ENCODE data around the gene TBX21.

The TBX21 gene

DNA sequence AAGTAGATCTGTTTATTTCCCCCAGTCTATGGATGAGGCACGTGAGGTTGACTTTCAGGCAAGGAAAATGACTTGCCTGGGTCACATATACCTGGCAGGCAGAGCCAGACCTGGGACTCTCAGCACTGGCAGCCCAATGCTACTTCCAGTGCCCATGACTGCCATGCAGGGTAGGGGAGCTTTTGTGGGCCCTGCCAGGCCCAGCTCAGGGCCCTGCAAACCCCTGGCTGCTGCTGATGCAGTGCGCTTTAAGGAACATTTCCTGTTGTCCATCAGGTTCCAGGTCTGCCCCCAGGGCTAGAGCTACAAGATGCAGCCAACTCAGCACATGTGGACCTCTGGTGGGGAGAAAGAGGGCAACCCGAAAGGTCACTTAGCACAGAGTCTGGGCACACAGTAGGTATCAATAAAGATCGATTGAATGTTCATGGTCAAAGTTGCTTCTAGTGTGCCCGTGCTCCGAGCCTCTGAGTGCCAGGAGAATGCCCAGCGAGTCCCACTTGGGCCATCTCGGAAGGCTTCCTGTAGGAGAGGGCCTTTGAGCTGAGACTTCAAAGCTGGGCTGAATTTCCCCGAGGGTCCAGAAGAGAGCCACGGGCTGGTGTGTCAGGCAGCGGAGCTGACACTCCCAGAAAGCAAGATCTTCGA lies 513 bp upstream of the TBX21 start:
- DNase-seq: no peak
- H3K4me3 ChIP-seq (ENCODE audit: low read depth in 1 of 2, low read length in 2 of 2): no peak overlapping the region
- H3K4me1 ChIP-seq (ENCODE audit: insufficient read depth, low read length): peaks cover 7% of the 10 kb centered on the region

DNA sequence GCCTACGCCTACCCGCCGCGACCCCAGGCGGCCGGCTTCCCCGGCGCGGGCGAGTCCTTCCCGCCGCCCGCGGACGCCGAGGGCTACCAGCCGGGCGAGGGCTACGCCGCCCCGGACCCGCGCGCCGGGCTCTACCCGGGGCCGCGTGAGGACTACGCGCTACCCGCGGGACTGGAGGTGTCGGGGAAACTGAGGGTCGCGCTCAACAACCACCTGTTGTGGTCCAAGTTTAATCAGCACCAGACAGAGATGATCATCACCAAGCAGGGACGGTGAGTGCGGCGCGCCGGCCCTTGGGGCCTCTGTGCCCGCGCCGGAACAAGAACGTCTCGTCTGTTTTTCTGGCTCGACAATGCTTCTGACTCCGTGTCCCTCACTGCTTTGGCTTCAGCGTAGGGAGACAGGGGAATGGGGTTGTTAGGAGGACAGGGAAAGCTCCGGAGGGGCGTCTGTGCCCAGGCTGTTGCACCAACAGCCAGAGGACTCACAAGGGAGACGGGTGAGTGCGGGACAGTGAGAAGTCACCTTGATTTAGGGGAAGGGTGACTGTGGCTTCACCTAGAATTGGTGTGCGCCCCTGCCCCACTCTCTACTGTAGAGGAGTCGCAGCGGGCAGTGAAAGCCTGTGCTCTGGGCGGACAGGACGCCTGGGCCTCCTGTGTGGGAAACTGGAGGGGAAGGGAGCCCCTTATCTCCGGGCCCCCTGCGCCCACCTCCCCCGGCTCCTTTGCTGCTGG lies 806 bp downstream of the TBX21 start:
- no peaks in the 10 kb centered on the region for H3K9me3 ChIP-seq (ENCODE audit: insufficient read depth, low read length, severe bottlenecking)
- H2AFZ ChIP-seq (ENCODE audit: low read depth, low read length): no peak overlapping the region
- no peak overlapping the region for H3K9ac ChIP-seq (ENCODE audit: low read depth, low read length)
- DNase-seq (no peak), ATAC-seq (ENCODE audit: insufficient read depth, low read depth) (no peak; the same call in 2 of the 3 replicates)
- no peak overlapping the region for H3K4me3 ChIP-seq (ENCODE audit: low read depth in 1 of 2, low read length in 2 of 2)
- peaks cover 35% of the 10 kb centered on the region for H3K27me3 ChIP-seq (ENCODE audit: insufficient read depth, low read length, poor library complexity)
- no peak overlapping the region for H3K27ac ChIP-seq (ENCODE audit: low read length)
- no peaks in the 10 kb centered on the region for H3K36me3 ChIP-seq (ENCODE audit: insufficient read depth, low read length)
- TF ChIP-seq, protein P1, sequence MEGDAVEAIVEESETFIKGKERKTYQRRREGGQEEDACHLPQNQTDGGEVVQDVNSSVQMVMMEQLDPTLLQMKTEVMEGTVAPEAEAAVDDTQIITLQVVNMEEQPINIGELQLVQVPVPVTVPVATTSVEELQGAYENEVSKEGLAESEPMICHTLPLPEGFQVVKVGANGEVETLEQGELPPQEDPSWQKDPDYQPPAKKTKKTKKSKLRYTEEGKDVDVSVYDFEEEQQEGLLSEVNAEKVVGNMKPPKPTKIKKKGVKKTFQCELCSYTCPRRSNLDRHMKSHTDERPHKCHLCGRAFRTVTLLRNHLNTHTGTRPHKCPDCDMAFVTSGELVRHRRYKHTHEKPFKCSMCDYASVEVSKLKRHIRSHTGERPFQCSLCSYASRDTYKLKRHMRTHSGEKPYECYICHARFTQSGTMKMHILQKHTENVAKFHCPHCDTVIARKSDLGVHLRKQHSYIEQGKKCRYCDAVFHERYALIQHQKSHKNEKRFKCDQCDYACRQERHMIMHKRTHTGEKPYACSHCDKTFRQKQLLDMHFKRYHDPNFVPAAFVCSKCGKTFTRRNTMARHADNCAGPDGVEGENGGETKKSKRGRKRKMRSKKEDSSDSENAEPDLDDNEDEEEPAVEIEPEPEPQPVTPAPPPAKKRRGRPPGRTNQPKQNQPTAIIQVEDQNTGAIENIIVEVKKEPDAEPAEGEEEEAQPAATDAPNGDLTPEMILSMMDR (IDR thresholded peaks at IDR 0.05; ENCODE audit: borderline replicate concordance, extremely low read depth, low read length, poor library complexity, severe bottlenecking): no peak
- TF ChIP-seq EZH2 (IDR thresholded peaks at IDR 0.05; ENCODE audit: borderline replicate concordance, low read depth, low read length, severe bottlenecking): no peak
- peaks cover 9% of the 10 kb centered on the region for H4K20me1 ChIP-seq (ENCODE audit: insufficient read depth, low read length)
- H3K4me2 ChIP-seq (ENCODE audit: insufficient read depth, low read length): peak overlapping the region; percentile 48; the same call in 1 of the 2 replicates
- no peaks in the 10 kb centered on the region for H3K79me2 ChIP-seq (ENCODE audit: insufficient read depth, low read length)
- H3K4me1 ChIP-seq (ENCODE audit: insufficient read depth, low read length): peaks cover 7% of the 10 kb centered on the region

More for the DNA sequence above, 513 bp upstream of the TBX21 start:
- H3K27ac ChIP-seq (ENCODE audit: low read length): no peak overlapping the region
- H3K9me3 ChIP-seq (ENCODE audit: insufficient read depth, low read length, severe bottlenecking): no peaks in the 10 kb centered on the region
- H2AFZ ChIP-seq (ENCODE audit: low read depth, low read length): no peak overlapping the region
- ATAC-seq (ENCODE audit: insufficient read depth, low read depth): no peak
- no peak overlapping the region for H3K9ac ChIP-seq (ENCODE audit: low read depth, low read length)
- H3K79me2 ChIP-seq (ENCODE audit: insufficient read depth, low read length): no peaks in the 10 kb centered on the region
- no peak overlapping the region for H3K4me2 ChIP-seq (ENCODE audit: insufficient read depth, low read length)
- peaks cover 9% of the 10 kb centered on the region for H4K20me1 ChIP-seq (ENCODE audit: insufficient read depth, low read length)
- no peaks in the 10 kb centered on the region for H3K36me3 ChIP-seq (ENCODE audit: insufficient read depth, low read length)
- TF ChIP-seq, protein P1 (IDR thresholded peaks at IDR 0.05; ENCODE audit: borderline replicate concordance, extremely low read depth, low read length, poor library complexity, severe bottlenecking): no peak
- TF ChIP-seq EZH2 (IDR thresholded peaks at IDR 0.05; ENCODE audit: borderline replicate concordance, low read depth, low read length, severe bottlenecking): no peak
- H3K27me3 ChIP-seq (ENCODE audit: insufficient read depth, low read length, poor library complexity): peaks cover 35% of the 10 kb centered on the region

DNA sequence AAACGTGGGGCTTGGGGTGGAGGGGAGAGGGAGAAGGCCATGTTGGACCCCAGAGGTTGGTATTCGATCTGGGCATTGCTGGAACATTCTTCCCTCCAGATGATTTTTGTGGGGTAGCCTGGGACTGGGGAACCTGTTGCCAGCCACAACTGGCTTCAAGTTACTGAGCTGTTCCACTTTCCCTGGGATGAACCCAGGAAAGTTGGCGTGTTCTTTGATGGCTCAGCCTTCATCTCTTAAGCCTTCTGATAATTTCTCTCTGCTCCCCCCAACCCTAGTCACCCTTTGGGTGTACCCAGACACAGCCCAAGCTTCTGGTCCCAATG lies 2.1 kb downstream of the TBX21 start:
- no peak overlapping the region for H2AFZ ChIP-seq (ENCODE audit: low read depth, low read length)
- no peaks in the 10 kb centered on the region for H3K79me2 ChIP-seq (ENCODE audit: insufficient read depth, low read length)
- no peak overlapping the region for H3K9ac ChIP-seq (ENCODE audit: low read depth, low read length)
- H3K36me3 ChIP-seq (ENCODE audit: insufficient read depth, low read length): no peaks in the 10 kb centered on the region
- TF ChIP-seq, protein P1 (IDR thresholded peaks at IDR 0.05; ENCODE audit: borderline replicate concordance, extremely low read depth, low read length, poor library complexity, severe bottlenecking): no peak
- no peak for TF ChIP-seq EZH2 (IDR thresholded peaks at IDR 0.05; ENCODE audit: borderline replicate concordance, low read depth, low read length, severe bottlenecking)
- no peak overlapping the region for H3K4me3 ChIP-seq (ENCODE audit: low read depth in 1 of 2, low read length in 2 of 2)
- peaks cover 7% of the 10 kb centered on the region for H3K4me1 ChIP-seq (ENCODE audit: insufficient read depth, low read length)
- peaks cover 32% of the 10 kb centered on the region for H3K27me3 ChIP-seq (ENCODE audit: insufficient read depth, low read length, poor library complexity)
- no peak for ATAC-seq (ENCODE audit: insufficient read depth, low read depth)
- no peaks in the 10 kb centered on the region for H3K9me3 ChIP-seq (ENCODE audit: insufficient read depth, low read length, severe bottlenecking)
- no peak overlapping the region for H3K4me2 ChIP-seq (ENCODE audit: insufficient read depth, low read length)
- peaks cover 9% of the 10 kb centered on the region for H4K20me1 ChIP-seq (ENCODE audit: insufficient read depth, low read length)
- no peak for DNase-seq
- no peak overlapping the region for H3K27ac ChIP-seq (ENCODE audit: low read length)

All from DND-41 (cell line).